Thyroid gland (tissue), 4 donors: Measurements from ENCODE around the gene IRF9. TPM values are rescaled to one million over a fixed set of nuclear protein-coding genes. Genes with fewer than 3 reads are reported as not detected.

Experiments used
- DNase-seq, 2 donors: peaks; one replicate each; pipeline ENCODE4 v3.0.0-alpha.2; 2019
- H3K27ac ChIP-seq, 3 donors: fragments of 200-600 bp; sonication (generic); 1 replicate in 2 of 3; 2 replicates in 1 of 3; pipeline ENCODE4 v1.5.1; 2016 to 2019; ENCODE audit warnings: mild to moderate bottlenecking in 1 of 3, moderate library complexity in 1 of 3
- H3K27me3 ChIP-seq: fragments of 200-600 bp; sonication (generic); one replicate; pipeline ENCODE4 v1.5.1; 2019
- H3K36me3 ChIP-seq, 2 donors: fragments of 200-600 bp; sonication (generic); one replicate each; pipeline ENCODE4 v1.5.1; 2016 to 2019
- H3K4me1 ChIP-seq, 2 donors: fragments of 200-600 bp; sonication (generic); one replicate each; pipeline ENCODE4 v1.5.1; 2017 to 2019
- H3K4me3 ChIP-seq, 3 donors: fragments of 200-600 bp; sonication (generic); replicated peaks in 1 of 3; 1 replicate in 2 of 3; 2 replicates in 1 of 3; pipeline ENCODE4 v1.5.1; 2016; ENCODE audit warnings: mild to moderate bottlenecking in 1 of 3
- H3K9me3 ChIP-seq: fragments of 200-600 bp; sonication (generic); one replicate; pipeline ENCODE4 v1.5.1; 2017
- POLR2A ChIP-seq, 2 donors: fragments of 450-650 bp; IDR thresholded peaks; one replicate each; pipeline ENCODE4 v1.6.1; 2017; ENCODE audit warnings: antibody characterized with exemption in 2 of 2, mild to moderate bottlenecking in 2 of 2, moderate library complexity in 1 of 2
- WGBS, 2 donors: methylation state at CpG; one replicate each; pipeline ENCODE4 v1.1.5; 2017; 5-methylcytosine and 5-hydroxymethylcytosine counted together
- intact Hi-C: fragments of 100-400 bp; cut with DNase I; formaldehyde crosslinking; loops from one replicate; pipeline ENCODE4 v1.15.1; 2023
- total RNA-seq, 4 donors: library from RNA; depleted of rRNA; stranded (reverse); fragments of >200 nt; gene quantifications; one replicate each; pipeline ENCODE4 v1.2.3, GENCODE V29; 2016
- TF ChIP-seq, protein P1 (sequence below), 6 experiments: fragments of 200-600 bp in 3 of 6; fragments of 450-650 bp in 3 of 6; sonication (generic) in 3 of 6; IDR thresholded peaks; one replicate each; pipeline ENCODE4 v1.5.1; 2016 to 2019; ENCODE audit warnings: antibody characterized with exemption in 6 of 6, mild to moderate bottlenecking in 2 of 6, inconsistent platforms in 1 of 6, moderate library complexity in 1 of 6

IRF9 gene, protein sequence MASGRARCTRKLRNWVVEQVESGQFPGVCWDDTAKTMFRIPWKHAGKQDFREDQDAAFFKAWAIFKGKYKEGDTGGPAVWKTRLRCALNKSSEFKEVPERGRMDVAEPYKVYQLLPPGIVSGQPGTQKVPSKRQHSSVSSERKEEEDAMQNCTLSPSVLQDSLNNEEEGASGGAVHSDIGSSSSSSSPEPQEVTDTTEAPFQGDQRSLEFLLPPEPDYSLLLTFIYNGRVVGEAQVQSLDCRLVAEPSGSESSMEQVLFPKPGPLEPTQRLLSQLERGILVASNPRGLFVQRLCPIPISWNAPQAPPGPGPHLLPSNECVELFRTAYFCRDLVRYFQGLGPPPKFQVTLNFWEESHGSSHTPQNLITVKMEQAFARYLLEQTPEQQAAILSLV
- 10 to 100 TPM; 55.1 to 92.3 (median 70.0) TPM for total RNA-seq

DNA sequence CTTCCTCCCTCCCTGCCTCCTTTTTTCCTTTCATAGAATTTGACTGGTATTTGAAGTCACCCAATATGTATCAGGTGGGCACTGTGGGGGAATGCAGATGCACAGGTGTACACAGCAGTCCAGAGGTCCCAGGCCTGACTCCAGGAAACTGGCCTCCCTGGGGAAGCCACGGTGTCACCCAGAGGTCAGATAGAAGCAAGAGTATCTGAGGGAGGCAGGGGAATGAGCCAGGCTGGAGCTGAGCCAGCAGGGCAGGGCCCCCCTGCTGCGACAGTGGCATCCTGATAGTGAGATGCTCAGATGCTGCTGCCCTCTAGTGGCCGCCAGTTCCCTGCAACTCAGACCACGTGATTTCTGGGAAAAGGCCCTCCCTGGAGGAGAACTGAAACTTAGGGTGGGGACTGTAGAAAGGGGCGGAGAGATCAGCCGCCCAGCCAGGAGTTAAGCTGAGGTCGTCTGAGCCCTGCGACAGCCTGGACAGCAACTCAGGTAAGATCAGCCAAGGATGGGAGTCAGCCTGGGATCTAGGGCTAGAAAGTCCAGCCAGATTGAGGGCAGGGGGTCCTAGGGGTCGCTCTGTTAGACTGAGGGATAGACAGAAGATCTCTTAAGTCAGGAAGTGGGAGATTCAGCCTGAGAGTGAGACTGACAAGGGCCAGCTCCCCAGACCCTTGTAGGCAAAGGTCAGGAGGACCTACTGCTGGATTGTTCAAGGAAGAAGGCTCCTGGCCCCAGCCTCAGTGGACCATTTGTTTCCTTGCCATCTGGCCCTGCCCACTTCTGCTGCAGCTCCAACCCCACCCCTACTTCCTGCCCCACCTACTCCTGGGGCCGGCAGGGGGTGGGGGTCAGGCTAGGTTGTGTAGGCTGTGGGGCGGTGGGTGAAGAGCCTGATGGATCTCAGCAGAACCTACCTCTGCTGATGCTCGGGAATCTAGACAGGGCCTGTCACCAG lies at the start of gene IRF9:
IRF9 (plus strand) TSS at position 416 of the 955 bp plus-strand sequence. CDS start 880 bp downstream, outside the sequence.
- intact Hi-C loops, result no loop called here
- peak within 1 kb of the TSS; percentile 92 to 97 (median 97) for H3K27ac ChIP-seq
- TF ChIP-seq, protein P1, sequence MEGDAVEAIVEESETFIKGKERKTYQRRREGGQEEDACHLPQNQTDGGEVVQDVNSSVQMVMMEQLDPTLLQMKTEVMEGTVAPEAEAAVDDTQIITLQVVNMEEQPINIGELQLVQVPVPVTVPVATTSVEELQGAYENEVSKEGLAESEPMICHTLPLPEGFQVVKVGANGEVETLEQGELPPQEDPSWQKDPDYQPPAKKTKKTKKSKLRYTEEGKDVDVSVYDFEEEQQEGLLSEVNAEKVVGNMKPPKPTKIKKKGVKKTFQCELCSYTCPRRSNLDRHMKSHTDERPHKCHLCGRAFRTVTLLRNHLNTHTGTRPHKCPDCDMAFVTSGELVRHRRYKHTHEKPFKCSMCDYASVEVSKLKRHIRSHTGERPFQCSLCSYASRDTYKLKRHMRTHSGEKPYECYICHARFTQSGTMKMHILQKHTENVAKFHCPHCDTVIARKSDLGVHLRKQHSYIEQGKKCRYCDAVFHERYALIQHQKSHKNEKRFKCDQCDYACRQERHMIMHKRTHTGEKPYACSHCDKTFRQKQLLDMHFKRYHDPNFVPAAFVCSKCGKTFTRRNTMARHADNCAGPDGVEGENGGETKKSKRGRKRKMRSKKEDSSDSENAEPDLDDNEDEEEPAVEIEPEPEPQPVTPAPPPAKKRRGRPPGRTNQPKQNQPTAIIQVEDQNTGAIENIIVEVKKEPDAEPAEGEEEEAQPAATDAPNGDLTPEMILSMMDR (IDR thresholded peaks at IDR 0.05), result peak; percentile 89 to 98 (median 94)
- TF ChIP-seq POLR2A (IDR thresholded peaks at IDR 0.05), result peak in 1 of 2 donors; percentile 82
- DNase-seq, result peak; percentile 99
- peaks cover 18 to 27% of the 10 kb centered on the region in 2 donors for H3K4me1 ChIP-seq
- 2% methylated on average over 10 to 12 of the region's 12 CpGs for WGBS, 2 donors
- H3K4me3 ChIP-seq, result peak within 1 kb of the TSS; percentile 4 to 58 (median 52)
- H3K27me3 ChIP-seq, result no peaks in the 10 kb centered on the region
- H3K36me3 ChIP-seq, result peaks cover 52 to 56% of the 10 kb centered on the region in 2 donors
- H3K9me3 ChIP-seq, result no peaks in the 10 kb centered on the region

DNA sequence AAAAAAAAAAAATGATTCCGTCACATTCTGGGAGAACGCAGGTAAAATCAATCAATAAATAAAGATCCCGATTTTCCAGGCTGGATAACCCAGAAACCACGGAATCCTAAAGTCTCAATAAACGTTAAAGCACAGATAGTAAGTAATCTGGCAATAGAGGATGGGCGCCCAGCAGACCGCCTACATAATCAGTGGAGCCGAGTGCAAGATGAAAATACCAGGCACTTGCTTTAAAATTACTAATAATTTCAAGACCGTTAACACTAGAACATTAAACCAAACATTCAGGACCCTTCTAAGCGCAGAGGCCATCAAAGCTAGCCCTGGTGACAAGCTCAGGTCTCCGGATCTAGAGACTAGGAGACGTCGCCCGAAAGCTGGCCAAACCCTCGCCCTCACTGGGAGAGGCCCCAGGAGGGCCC lies 47.7 kb upstream of the IRF9 start:
- intact Hi-C loops, result no loop called here
- Histone ChIP-seq H3K4me3 (peak overlapping the region; percentile 63 to 97 (median 90)), H3K27ac (peak overlapping the region; percentile 98 to 100 (median 99)), H3K27me3 (no peaks in the 10 kb centered on the region), H3K9me3 (no peaks in the 10 kb centered on the region), H3K4me1 (peaks cover 14 to 16% of the 10 kb centered on the region in 2 donors), H3K36me3 (peaks cover 5 to 11% of the 10 kb centered on the region in 2 donors)
- DNase-seq, result no peak
- WGBS, 2 donors, result 20 to 26% methylated on average over 13 of the region's 15 CpGs
- no peak for TF ChIP-seq POLR2A (IDR thresholded peaks at IDR 0.05)
- TF ChIP-seq, protein P1 (IDR thresholded peaks at IDR 0.05), result no peak

DNA sequence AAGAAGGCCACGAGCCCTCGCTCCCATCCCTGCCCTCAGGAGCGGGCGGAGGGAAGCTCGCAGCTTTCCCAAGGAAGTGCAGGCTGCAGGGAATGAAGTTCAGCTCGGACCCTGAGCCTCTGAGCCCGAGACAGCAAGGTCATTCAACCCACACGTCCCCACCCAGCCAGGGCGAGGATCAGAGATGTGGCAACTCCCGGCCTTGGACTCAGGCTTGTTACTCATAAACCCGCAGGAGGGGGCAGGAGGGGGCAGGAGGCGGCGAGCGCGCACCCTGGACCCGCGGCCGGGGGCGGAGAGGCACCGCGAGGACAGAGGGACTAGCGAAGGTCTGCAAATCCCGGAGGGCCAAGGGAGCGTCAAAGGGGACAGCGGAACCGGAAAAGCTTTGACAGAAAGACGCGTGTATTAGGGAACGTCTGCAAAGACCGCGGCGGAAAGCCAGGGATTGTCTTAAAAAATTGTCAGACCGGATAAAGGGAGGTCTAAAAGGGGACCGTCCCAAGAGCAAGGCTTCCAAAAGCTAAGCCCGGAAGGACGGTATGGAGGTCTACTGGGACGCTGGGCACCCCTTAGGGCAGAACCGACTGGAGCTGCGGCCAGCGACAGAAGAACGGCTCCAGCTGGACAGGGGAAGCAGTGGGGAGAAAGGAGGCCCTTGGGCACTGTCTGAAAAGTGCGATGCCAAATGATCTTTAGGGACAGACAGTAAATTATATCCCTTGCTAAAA lies 47.1 kb upstream of the IRF9 start:
- H3K4me3 ChIP-seq, result peak overlapping the region; percentile 63 to 97 (median 90)
- peak; percentile 85 to 90 for DNase-seq
- peak overlapping the region; percentile 98 to 100 (median 99) for H3K27ac ChIP-seq
- TF ChIP-seq, protein P1 (IDR thresholded peaks at IDR 0.05), result peak in 1 of 6 experiments; percentile 7
- peak; percentile 25 to 80 for TF ChIP-seq POLR2A (IDR thresholded peaks at IDR 0.05)
- 0 to 1% methylated on average over 32 to 42 of the region's 42 CpGs for WGBS, 2 donors
- intact Hi-C loops, result no loop called here
- H3K4me1 ChIP-seq, result peaks cover 13 to 14% of the 10 kb centered on the region in 2 donors
- H3K27me3 ChIP-seq, result no peaks in the 10 kb centered on the region
- no peaks in the 10 kb centered on the region for H3K9me3 ChIP-seq
- peaks cover 10 to 17% of the 10 kb centered on the region in 2 donors for H3K36me3 ChIP-seq

DNA sequence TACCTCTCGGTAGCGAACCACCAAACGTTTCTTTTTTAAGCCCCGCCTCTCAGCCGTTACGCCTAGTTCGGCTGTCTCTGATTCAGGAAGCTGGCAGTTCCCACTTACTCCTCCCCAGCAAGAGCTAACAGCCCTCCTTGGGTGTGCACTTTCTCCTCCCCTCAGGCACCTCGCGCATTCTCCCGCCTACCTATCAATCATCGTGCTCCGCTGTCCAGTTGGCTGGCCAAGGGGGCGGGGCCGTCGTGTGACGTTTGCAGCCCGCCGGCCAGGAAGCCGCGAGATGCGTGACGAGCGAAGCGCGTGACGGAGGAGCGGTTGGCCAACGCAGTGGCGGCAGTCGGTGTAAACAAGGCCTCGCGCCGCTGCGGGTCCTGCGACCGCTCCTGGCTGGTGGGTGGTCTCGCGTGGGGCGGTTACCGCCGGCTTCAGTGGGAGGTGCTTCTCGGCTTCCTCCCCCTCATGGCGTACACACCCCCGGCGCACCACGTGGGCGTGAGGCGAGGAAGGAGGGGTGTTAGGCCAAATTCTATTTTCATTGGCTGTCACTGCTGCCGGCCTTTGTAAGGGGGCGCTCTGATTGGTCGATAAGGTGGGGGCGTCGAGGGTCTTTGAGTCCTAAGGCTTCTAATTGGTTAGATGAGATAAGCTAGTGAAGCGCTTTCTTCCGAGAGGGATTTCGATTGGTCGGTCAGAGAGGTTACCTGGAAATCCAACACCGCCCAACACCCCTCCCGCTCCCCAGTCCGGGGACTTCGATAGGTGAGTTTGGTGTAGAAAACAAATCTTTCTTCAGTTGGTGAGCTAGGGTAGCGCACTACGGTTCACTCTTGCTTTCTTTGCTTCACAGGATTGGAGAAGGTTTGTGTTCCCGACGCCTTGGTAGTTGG lies 46.3 kb upstream of the IRF9 start, which contains the start of the genes DCAF11 and NRL:
DCAF11 (plus strand) TSS at position 246 of the 890 bp plus-strand sequence. CDS start 818 bp downstream, outside the sequence.
NRL (minus strand) TSS at position 418 of the 890 bp plus-strand sequence. CDS start 32,101 bp downstream, outside the sequence.
- 0% methylated on average over 32 to 45 of the region's 65 CpGs for WGBS, 2 donors
- DNase-seq, result peak; percentile 99
- peaks cover 16 to 25% of the 10 kb centered on the region in 2 donors for H3K36me3 ChIP-seq
- intact Hi-C loops, result no loop called here
- H3K4me3 ChIP-seq, result peak within 1 kb of the TSS; percentile 63 to 97 (median 90)
- no peaks in the 10 kb centered on the region for H3K9me3 ChIP-seq
- peak within 1 kb of the TSS; percentile 98 to 100 (median 99) for H3K27ac ChIP-seq
- H3K27me3 ChIP-seq, result no peaks in the 10 kb centered on the region
- H3K4me1 ChIP-seq, result peaks cover 13 to 14% of the 10 kb centered on the region in 2 donors
- TF ChIP-seq, protein P1 (IDR thresholded peaks at IDR 0.05), result no peak
- peak; percentile 41 to 66 for TF ChIP-seq POLR2A (IDR thresholded peaks at IDR 0.05)
